SK-N-MC (cell line): ENCODE measurements around the gene TOR3A.

ENCODE experiments used
- EZH2 ChIP-seq: fragments of 200-600 bp; sonication (generic); IDR thresholded peaks from one replicate; pipeline ENCODE4 v1.6.1; 2017; ENCODE audit warnings: antibody characterized with exemption
- FOXP2 ChIP-seq: optimal IDR thresholded peaks from 2 replicates; pipeline ENCODE3; 2011; ENCODE audit warnings: mild to moderate bottlenecking, moderate library complexity; ENCODE audit not compliant: insufficient read depth; ENCODE audit errors: extremely low read length, control extremely low read depth
- POLR2AphosphoS5 ChIP-seq: IDR thresholded peaks from 2 replicates; pipeline ENCODE4 v1.6.1; 2012; ENCODE audit warnings: mild to moderate bottlenecking, low read depth, low read length, borderline replicate concordance

DNA sequence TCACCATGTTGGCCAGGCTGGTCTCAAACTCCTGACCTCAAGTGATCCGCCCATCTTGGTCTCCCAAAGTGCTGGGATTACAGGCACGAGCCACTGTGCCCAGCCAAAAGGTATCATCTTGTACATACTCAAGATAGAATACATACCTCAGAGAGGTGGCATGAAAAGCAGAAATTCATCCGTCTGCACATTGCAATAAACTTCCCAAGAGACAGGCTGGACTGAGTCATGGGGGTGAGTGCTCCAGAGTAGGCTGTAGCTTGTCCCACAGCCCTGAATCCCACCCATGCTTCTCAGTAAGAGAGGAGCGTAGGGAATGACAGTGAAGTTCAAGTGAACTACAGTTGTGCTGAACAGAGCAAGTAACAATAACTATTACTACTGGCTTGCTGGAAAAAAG is 19.7 kb downstream of the TOR3A start:
- TF ChIP-seq EZH2 (no peak), POLR2AphosphoS5 (no peak), FOXP2 (no peak)
